HPDE6-E6E7 (cell line): ENCODE data around the gene SLC22A14.
"Not testable (repeated sequence)": the region's sequence is repeated elsewhere in the genome, so short reads cannot be mapped to it uniquely, and the experiment has no call there.

Source experiments
- DNase-seq: peaks from one replicate; pipeline ENCODE4 v3.0.0; 2011; ENCODE audit warnings: missing footprints; ENCODE audit errors: extremely low spot score

SLC22A14 gene

DNA sequence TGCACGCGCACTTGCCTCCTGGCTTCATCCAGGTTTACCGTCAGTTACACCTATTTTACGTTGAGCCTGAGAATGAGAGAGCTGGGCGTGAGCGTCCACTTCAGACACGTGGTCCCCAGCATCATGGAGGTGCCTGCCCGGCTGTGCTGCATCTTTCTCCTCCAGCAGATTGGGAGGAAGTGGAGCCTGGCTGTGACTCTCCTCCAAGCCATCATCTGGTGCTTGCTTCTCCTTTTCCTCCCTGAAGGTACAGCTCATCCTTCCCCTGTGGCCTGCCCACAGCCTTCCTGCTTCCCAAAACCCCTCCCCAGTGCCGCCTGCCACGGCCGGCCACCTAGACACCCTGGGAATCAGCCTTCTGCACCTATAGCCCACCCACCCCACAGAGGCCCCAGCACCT, 31.6 kb downstream of the SLC22A14 start:
- DNase-seq, result no peak

DNA sequence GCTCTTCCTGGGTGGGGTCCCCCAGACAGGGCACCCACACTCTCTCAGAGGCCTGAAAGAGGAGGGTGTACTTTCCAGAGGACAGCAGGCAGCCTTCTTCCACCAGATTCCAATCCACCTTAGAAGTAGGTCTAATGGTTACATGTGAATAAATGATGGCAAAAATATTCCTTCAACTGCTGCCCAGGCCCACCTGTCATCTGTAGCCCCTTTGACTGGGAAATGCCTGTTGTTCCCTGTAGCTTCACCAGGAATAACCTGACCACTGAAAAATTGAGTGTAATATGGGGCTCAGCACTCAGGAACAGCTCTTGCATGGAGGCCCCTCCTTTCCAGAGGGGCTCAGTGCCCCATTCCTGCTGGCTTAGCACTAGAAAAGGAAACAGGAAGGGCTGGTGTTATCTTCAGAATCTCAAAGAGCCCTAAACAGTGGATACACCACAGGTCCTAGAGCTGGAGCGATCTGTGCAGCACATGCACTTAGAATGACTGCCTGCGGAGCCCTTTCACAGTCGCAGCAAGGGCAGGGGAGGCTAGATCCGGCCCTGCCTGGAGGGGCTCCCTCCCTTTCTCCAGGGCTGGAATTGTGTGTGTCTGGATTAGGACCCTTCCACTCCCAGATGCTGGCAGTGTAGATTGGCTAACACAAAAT, 32.1 kb downstream of the SLC22A14 start:
- no peak for DNase-seq

DNA sequence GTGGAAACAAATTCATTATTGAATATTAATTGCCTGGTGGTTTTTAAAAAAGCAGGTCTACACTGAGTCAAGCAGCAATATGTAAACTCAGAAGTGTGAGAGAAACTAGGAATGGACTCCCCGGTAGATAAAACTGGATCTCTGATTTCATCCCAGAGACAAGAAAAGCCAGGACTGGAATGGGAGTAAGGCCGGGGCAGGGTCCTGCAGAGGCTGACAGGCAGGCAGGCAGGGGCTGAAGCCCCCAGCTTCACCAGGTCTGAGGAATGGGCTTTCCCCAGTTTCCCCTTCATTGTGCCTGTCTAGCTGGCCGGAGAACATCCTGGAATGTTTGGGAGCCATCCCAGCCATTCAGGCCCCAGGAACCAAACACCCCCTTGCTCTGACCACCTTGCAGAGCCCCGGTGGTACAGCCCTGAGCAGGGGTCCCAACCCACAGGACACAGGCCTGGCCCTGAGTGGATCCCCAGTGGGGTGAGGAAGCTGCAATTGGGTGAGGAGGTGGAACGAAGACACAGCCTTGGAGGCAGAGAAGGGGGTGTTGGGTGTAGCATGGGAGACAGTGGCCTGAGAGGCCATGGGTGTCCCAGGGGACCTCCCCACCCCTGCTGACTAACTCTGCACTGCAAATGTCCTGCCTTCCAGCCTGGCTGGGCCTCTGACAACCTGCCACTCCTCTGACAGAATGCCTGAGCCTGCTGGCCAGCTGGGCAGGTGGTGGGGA, 32.8 kb downstream of the SLC22A14 start:
- no peak for DNase-seq

DNA sequence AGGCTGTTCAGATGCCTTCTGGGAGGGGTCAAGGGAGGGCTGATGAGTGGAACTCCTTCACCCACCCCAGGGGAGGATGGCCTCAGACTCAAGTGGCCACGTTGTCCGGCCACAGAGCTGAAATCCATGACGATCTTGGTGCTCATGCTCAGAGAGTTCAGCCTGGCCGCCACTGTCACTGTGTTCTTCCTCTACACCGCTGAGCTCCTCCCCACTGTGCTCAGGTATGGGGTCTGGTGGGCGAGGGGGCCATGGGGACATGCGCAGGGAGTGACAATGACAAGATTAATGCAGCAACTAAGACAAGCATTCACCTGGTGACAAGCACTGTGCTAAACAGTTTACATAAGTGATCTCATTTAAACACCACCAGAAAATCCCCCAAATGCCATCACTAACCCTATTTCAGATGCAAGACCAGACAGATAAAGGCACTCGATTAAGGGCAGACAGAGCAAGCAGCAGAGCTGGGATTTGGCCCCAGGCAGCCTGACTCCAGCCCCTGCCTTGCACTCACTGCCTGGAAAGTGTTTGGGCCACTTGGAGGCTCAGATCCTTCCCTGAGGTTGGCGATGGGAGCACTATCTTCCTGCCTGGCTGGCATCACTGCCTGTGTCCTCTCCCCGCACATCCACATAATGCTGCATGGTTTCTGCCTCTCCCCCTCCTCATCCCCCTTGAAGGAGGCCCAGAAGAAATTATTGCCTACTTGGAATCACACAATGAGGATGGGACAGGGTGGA, 33.6 kb downstream of the SLC22A14 start:
- DNase-seq, result no peak

DNA sequence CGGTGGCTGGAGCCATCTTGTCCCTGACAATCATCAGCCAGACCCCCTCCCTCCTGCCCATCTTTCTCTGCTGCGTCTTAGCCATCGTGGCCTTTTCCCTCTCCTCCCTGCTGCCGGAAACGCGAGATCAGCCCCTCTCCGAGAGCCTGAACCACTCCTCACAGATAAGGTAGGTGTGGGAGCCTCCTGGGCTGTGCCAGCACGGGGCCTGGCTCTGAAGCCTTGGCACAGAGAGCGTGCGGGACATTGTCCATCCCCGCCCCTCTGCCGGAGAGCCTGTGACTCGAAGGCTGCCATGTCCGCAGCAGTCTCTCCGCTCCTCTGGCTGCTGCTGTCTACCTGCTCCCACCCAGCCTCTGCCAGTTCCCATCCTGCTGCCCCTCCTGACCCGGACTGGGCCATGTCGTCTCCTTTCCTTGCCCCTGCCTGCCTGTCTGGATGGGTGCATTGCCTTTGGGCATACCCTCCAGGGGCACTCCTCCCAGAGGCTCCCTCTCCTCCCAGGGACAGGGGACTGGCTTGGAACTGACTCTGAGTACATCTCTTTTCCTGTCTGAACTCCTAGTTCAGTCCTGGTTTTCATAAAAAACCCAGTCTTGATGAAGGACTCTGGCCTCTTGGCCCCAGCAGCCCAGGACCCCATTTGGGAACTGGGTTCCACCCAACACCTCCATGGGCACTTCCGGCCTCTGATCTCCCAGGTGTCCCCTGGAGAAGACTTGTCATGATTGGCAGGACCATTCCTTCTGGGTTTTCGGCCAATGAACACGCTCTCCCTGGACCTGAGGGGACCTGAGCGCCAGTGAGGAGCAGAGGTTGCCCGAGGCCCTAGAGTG, 34.5 kb downstream of the SLC22A14 start:
- DNase-seq, result no peak

DNA sequence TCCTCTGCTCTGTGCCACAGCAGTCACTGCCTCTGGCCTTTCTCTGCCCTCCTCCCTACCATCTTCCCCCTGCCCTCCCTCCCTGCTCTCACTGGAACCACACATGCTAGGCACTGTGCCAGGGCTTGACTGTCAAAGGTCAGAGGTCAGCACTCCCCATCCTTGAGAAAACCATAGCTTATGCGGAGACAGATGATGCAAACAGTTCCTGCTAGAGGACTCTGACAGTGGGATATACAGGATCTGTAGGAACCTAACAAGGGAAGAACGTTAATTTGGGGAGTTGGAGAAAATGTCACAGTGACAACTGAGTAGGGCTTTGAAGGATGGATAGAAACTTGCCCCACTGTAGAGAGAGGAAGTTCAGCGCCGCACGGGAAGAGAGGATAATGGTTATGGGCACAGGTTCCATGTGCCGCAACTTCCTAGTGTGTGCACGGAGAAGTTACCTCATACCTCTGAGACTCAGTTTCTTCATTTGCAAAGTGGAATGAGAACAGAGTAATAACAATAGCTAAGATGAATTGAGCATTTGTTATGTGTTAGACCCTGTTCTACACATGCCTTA, 35.2 kb downstream of the SLC22A14 start:
- no peak for DNase-seq

DNA sequence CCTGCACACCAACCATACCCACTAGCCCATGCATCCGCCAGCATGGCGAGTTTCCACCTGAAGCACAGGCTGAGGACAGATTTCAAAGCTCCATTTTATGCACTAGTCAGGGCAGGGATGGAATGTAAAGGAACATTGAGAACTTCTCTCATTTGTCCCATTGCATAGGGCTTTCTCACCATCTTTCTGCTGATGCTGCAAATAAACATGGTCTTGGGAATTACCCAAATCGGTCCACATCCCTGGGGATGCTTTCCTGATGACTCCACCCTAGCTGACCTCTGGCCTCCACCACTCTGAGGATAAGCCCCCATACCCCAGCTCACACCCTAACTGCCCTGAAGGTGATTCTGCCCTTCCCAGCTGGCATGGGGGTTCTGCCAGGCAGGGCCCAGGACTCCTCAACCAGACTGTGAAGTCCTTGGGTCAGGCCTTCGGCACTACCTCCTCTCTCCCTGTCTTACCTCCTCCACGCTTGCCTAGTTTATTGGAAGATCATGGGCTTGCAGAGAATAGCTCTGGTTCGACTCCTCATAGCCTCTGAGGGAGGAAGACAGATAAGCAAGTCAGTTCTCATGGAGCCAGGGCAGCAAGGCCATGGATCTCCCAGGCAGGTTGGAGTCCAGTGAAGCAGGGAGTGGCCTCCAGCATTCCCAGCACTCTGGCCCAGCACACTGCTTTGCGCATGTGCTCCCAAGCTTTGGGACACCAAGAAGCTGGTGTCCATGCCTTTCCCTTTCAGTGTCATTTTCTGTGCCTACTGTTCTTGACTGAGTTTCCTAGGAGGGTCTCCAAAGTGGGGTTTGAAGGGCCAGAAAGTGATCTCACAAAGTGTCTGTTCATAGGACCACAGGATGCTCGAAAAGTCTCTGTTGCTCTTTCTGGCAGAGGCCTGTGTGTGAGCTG, 36.9 kb downstream of the SLC22A14 start:
- no peak for DNase-seq

DNA sequence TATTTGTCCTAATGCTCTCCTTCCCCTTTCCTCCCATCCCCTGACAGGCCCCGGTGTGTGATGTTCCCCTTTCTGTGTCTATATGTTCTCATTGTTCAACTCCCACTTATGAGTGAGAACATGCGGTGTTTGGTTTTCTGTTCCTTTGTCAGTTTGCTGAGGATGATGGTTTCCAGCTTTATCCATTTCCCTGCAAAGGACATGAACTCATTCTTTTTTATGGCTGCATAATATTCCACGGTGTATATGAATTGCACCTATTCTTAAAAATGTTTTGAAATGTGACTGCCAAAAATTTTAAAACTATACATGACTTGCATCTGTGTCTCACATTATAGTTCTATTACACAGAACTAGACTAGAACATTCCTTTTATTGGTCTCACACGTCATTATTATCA, 38.5 kb downstream of the SLC22A14 start:
- not testable (repeated sequence) for DNase-seq

DNA sequence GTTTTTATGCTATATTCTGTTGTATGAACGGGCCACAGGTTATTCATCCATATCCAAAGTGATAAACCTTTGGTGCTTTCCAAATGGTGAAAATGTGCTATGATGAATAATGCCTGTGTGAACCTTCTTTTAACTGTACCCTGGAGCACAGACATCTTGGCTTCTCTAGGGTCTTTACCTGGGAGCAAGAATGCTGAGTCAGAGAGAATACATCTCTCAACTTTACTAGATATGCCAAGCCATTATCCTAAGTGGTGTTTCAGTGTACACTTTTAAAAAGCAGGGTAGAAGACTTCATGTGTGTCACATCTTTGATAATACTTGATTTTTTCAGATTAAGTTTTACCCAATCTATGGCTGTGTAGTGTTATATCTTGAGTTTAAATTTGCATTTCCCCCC, 41.0 kb downstream of the SLC22A14 start:
- DNase-seq, result no peak

DNA sequence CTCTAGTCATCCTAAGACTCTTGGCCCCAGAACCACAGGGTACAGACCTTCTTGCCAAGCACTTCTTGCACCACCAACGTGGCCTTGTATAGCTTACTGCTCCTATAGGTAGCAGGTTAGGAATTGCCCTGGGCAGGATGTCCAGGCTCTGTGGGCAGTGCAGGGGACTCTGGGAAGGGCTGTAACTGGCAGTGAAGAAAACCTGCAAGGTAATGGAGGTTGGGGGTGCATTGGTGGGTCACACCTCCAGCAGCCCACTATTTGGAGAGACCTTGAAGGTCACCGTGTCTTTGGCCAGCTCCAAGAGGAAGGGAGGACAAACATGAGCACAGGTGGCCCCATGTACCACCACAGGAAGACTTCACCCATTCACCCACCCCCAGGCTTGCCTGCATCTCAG, 43.2 kb downstream of the SLC22A14 start:
- no peak for DNase-seq

DNA sequence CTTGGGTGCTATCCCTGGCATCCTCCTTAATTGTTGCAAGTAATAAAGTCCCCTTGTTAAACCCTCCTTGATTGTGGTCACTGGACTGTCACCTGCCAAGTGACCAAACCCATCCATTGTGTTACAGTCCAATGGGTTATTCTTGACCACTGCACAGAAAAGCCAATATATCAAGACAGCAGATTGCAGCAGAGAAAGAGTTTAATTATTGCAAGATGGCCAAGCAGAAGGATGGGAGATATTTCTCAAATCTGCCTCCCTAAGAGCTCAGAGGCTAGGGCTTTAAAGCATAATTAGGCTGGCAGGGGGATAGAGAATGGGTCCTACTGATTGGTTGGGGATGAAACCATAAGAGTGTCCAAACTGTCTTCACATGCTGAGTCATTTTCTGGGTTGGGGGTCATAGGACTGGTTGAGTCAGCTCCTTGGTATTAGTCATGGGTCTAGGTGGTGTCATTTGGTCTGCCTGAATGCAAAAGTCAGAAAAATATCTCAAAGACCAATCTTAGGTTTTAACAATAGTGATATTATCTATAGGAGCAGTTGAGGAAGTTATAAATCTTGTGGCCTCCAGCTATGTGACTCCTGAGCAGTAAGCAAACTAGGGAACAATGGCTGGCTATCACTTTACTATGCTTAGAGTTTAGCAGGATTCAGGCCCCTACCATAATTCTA, 45.4 kb downstream of the SLC22A14 start:
- peak; percentile 2 for DNase-seq

DNA sequence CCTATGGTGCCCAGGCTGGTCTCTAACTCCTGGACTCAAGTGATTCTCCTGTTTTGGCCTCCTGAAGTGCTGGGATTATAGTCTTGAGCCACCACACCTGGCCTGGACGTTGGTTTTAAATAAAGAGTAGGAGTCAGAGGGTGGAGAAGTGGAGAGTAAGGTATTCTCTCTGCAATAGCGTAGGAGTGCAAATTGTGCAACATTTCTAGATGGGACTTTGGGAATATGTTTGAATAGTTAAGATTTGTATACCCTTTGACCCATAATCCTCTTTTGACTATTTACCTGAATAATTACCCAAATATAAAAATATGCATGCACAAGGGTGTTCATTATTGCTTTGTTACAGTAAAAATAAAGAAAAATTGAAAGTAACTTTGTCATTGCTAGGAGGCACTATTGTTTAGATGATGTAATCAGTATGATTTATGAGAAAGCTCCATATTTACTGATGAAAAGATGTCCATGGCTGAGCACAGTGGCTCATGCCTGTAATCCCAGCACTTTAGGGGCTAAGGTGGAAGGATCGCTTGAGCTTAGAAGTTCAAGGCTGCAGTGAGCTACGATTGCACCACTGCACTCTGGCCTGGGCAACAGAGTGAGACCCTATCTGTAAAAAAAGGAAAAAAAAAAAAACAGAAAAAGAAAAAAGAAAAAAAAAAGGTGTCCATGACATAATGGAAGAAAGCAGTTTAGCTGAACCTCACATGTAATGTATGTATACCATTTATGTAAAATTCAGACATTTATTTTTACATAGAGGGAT, 49.3 kb downstream of the SLC22A14 start:
- DNase-seq, result no peak

DNA sequence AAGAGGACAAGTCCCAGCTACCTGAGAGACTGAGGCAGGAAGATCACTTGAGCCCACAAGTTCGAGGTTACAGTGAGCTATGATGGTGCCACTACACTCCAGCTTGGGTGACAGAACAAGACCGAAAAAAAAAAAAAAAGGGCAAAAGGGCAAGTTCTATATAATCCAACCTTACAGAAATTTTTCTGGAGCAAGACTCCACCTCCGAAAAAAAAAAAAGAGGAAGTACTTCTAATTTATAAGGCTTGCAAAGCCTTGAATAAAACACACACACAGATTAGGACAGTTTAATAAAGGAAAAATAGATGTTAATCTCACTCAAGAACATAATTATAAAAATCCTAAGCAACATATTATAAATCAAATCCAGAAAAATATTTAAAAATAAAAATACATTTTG, 50.1 kb downstream of the SLC22A14 start:
- no peak for DNase-seq

DNA sequence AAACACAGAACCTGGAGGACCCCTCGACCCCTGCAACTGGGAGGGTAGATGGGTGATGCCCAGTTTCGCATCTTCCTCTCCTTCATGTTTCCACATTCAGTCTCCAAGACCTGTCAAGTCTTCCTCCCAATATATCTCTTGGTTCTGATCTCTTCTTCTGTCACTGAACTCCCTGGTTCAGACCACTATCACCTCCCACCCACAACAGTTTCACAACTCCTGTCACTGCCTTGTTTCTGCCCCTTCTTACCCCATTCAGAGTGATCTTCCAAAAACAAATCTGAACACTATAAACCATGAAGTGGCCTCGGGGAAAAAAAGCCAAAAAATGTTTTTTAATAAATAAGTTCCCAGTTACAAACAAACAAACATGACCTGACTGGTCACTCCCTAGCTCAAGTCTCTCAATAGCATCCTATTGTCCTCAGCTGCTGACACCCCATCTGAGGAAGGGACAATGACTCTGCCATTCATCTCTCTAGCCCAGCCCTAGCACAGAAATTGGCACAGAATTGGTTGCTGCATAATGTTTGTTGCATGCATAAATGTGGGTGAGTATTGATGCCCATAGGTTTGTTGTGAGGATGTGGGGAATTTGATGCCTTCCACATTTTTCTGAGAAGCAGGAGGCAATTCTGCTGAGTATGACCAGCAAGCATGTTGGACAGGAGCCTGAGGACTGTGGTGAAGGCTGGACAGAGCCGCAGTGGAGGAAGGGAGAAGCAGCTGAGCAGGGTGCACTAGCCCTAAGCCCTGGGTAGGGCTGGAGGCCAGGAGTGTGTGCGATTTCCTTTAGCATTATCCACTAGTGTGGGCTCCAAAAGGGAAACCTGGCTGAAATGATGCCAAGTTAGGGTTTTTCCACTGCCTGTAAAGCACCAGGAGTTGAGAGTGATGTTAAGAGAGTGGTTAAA, 52.3 kb downstream of the SLC22A14 start:
- no peak for DNase-seq

DNA sequence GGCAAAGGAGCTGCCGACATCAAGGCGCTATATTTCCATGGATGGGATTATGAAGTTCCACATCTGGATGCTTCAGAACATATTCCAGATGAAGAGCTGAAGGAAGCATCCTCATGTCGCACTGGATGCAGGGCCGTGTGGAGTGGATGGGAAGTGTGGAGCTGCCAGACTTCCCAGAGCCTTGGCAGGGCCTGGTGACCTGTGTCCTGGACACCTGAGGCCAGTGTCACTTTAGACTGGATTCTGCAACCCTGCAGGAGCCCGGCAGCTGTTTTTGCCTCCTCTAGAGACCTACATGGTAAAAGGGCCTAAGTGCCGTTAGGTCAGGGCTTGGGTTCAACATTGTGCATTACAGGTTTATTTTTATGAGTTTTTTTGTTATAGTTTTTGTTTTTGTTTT, 53.2 kb downstream of the SLC22A14 start:
- no peak for DNase-seq

DNA sequence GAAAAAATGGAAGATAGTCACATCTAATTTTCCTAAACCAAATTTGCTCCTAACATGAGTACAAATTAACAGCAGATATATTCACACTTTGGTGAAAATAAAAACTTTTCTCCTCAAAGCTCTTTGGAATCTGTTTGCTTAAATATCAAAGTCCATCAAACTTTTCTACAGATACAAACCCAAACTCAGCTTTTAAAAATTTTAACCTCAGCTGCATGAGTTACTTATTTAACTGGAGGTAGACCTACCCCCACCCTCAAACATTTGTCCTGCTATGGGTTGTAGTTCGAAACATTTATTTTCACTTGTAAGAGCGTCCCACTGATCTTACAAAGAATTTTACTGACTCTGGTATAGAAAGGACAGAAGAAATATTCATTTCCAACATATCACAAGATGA, 55.6 kb downstream of the SLC22A14 start:
- no peak for DNase-seq

DNA sequence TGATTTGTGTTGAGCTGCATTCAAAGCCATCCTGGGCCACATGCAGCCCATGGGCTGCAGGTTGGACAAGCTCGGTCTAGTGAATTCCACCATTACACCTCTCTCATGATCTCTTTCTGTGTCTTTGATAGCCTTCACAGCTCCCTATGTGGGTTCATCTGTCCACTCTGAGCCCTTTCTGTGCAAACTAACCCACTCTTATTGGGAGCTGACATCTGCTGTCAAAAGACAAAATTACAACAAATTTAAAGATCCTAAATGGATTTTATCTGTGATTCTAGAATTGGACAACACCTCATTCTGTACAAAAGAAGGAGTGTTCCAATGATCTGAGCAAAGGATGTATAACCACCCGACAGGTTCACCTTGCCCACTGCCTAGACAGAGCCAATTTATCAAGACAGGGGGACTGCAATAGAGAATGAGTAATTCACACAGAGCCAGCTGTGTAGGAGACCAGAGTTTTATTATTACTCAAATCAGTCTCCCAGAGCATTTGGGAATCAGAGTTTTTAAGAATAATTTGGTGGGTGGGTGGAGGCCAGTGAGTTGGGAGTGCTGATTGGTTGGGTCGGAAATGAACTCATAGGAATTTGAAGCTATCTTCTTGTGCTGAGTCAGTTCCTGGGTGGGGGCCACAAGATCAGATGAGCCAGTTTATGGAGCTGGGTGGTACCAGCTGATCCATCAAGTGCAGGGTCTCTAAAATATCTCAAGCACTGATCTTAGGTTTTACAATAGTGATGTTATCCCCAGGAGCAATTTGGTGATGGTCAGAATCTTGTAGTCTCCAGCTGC, 61.9 kb downstream of the SLC22A14 start:
- DNase-seq, result no peak
